DOHH2 (cell line): ENCODE measurements around the gene FHL1.

ENCODE experiments used
- CTCF ChIP-seq: fragments of 200-600 bp; sonication (generic); IDR thresholded peaks from one replicate; pipeline ENCODE4 v1.5.1; 2014; ENCODE audit warnings: antibody characterized with exemption, mild to moderate bottlenecking, low read depth, low read length; ENCODE audit not compliant: poor library complexity, severe bottlenecking
- EZH2phosphoT487 ChIP-seq: fragments of 200-600 bp; sonication (generic); IDR thresholded peaks from 2 replicates; pipeline ENCODE4 v1.6.1; 2017; ENCODE audit warnings: borderline replicate concordance, mild to moderate bottlenecking, antibody characterized with exemption, low read length, moderate library complexity, mixed read lengths

- TF ChIP-seq CTCF (no peak), EZH2phosphoT487 (no peak)
These were observed 58.6 kb downstream of the FHL1 start for GRCh38 chrX:136205882-136206380.
